Stimulated activated CD8-positive, alpha-beta memory T cell treated with anti-CD3 and anti-CD28 coated beads, Interleukin-12 subunit alpha, Interleukin-12 subunit beta, amount 100 ng/mL, for 24 hours (primary cell): Measurements from ENCODE around the gene PLEKHA6.
"Not testable (repeated sequence)": the region's sequence is repeated elsewhere in the genome, so short reads cannot be mapped to it uniquely, and the experiment has no call there.

Source experiments
- DNase-seq: peaks from one replicate; pipeline ENCODE4 v3.0.0-alpha.2; 2020; ENCODE audit errors: extremely low read depth

Gene PLEKHA6

DNA sequence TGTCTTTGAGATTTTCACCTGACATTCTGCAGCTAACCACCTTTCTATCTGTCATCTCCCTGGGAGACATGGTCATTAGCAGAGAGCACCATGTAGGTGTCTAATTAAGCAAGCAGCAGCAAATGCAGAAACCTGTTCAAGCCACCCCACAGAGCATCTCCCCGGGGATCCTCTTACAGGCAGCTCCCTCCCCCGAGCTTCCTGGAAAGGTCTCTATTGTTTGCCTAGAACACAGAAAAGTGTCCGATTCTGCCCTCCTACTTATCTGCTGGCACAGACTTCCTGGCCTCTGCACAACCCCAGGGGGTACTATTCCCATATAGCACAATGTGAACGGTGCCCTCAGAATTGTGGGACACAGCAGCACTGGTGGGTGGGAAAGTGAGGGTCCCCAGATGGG is 46.1 kb downstream of the PLEKHA6 start:
- no peak for DNase-seq

DNA sequence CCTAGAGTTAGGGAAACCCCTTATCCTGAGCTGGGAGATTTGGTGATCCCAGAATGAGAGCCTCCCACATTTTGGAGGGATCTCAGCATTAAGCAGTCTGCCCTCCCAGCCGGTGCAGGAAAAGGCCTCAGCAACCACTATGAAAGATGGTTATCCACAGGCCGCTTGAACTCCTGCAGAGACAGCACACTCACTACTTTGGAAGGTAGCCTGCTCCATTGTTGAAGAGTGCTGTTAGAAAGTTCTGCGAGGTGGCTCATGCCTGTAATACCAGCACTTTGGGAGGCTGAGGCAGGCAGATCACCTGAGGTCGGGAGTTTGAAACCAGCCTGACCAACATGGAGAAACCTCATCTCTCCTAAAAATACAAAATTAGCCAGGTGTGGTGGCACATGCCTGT is 48.8 kb downstream of the PLEKHA6 start:
- not testable (repeated sequence) for DNase-seq

DNA sequence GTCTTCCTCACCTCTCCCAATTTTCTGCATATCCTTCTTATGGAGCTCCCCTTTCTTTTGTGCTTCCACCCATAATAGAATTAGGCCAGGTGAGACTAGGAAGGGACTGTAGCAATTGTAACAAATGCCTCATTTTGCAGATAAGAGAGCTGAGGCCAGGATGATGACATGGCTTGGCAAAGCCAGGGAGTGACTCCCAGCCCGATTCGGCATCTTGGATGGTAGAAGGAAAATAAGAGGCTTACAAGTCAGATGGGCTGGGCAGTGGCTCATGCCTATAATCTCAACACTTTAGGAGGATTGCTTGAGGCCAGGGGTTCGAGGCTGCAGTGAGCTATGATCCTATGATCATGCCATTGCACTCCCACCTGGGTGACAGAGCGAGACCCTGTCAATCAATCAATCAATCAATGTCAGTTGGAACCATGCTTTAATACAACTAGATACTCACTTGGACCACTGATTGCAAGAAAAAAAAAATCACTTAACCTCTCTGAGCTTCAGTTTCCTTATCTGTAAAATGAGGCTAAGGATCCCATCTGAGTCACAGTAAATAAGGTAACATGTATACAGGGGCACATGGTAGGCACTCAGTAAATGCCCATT is 51.6 kb downstream of the PLEKHA6 start:
- no peak for DNase-seq

DNA sequence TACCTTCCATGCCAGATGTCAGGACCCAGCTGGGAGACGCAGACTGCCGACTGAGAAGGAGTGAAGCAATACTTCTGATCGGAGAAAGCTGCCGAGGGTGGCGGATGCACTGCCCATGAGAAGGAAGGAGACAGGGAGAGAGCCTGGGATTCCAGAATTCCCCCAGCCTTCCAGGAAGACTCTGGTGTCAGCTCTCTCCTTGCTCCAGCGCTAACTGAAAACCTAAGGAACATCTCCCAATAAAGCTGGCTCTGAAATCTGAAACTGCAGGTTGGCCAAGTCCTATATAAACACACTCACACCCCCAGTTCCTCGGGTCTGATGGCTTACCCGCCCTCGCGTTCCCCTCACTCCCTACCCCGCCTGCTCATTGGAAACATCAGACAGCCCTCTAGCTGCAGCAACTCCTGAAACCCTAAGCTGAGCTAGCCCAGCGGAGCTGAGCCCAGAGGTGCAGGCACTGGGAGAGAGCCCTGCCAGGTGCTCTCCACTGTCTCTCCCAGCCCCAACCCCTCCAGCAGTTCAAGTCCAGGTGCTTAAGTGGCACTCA is 52.3 kb downstream of the PLEKHA6 start:
- DNase-seq: no peak

DNA sequence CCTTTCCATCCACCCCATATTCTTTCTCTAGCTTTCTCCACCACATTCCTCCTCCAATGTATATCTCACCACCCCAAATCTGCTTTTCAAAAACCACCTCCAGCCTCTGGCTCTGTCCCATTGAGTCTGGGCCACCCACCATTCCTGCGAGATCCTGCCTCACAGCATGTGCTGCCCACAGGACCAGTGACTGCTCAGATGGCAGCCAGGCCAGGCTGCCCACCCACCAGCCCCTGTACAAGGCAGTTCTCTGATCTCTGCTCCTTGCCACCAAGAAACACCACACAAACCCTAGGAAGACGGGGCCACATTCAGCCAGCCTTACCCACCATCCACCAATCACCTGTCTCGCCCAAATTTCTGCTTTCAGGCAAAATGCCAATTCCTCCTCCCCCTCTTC is 53.7 kb downstream of the PLEKHA6 start:
- DNase-seq: no peak

DNA sequence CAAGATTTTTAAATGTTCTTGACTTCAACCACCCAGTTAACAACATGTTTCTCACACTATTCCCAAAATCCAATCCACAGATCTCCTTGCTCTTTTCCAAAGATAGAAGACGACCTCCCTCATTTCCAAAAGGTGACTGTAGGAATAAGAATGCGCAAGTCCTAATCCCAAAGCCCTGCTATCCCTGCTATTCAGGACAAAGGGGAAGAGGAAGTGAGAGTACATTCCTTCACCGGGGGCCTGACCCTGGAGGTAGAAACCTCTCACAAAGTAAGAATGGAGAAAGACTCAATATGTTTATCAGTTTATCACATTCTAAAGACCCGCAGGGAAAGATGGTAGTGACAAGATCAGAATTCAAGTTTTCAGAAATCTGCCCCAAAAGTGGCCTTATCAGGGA is 55.7 kb downstream of the PLEKHA6 start:
- no peak for DNase-seq

DNA sequence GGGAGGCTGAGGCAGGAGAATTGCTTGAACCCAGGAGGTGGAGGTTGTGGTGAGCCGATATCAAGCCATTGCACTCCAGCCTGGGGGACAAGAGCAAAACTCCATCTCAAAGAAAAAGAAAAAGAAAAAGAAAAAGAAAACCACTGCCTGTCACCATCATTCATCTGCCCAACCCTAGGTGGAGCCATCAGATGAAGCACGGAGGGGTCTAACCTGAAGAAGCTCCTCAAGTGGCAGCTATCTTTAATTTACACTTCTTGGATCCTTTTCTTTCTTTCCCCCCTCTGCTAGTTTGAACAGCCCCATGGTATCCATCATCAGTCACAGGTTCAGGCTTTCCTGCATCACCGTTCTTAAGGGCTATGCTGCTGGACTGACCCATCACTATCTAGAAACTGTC is 57.0 kb downstream of the PLEKHA6 start:
- no peak for DNase-seq

DNA sequence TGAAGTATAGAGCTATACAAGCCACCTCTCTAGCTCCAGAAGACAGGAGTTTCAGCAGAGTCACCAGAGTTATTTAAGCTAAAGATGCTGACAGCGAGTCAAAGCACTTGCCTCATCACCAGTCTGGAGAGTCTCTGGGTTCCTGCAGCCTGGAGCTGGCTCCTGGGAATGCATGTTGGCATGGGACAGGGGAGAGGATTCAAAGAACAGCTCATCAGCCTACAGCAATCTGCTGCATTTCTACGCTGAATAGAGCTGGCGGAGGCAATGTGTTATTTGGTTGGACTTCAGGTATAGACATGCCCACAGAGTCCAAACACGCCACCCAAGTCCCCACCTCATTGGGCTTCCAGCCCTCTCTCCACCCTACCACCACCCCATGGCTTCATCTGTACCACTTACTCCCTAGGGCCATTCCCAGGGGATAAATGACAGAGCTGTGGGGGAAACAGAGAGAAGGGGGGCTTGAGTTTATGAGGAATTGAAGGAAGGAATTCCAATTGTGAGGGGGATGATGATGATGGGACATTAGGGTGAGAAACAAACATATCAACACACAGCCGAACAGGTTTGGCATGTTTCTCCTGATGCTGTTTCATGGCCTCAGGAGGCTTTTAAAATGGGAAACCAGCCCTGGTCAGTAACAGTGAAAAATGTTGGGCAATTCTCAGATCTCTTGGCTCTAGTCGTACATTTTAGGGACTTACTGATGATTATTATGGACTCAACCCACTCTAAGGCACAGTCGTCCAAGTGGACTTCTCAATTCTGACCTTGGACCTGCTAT is 58.4 kb downstream of the PLEKHA6 start:
- no peak for DNase-seq

DNA sequence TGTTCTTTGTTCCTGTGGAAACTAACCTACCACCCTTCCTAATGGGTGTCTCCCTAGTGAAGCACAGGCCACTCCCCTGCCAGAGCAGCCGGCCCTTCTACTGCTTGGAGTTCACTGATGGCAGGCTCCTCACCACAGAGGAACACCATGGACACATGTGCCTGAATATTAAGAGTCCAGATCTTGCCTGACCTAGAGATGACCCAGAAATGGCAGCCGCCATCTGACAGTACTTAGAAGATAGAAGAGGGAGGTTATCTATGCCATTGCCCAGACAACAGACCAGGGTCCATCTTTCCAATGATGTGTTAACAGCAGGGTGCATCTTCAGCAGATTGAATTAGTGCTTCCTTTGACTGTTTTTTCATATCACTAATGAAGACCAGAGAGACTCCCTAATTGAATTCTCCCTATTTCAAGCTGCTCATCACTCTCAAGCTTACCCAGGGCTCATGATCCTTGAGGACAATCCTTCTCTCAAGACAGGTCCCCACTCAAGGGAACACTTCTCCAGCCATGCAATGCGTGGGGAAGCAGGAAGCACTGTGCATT is 59.8 kb downstream of the PLEKHA6 start:
- no peak for DNase-seq

DNA sequence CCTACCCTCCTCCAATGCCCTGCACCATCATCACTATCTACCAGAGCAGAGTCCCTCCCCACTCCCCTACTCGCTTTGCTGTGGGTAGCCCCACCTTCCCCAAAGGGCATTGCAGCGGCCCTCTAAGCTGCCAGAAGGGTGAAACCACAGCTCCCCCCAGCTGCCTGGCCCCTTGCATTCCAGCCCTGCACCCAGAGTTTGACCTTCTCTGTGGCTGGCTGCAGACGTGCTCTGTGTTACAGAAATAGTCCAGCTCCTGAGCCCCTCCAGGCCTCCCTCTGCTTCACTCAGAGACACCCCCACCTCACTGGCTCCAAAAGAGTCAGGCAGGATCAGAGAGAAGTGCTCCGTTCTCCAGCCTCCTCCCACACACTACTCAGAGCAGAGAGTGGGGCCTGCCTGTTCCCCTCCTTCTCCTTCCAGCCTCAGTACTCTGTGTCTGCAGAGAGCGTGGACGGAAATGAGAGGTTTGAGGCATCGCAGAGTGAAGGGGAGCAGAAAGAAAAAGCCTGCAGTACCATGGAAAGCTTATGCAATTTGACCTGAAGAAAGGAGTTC is 63.2 kb downstream of the PLEKHA6 start:
- no peak for DNase-seq

DNA sequence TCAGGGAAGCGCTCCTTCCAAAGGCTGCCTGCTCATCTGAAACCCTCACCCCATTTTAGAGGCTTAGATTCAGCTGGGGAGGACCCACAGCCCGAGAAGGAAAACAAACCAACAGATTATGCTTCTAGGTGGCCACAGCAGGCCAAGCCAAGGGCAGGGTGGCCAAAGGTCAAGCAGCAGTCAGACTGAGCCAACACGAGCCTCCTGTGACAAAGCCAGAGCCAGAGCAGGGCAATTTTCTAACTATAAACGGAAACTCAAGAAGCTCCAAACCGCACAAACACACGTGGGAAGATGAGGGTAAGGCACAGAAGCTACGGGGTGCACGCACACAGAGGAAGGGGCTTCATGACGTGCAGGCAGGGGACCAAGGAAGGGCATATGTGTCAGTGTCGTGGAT is 64.1 kb downstream of the PLEKHA6 start:
- no peak for DNase-seq

DNA sequence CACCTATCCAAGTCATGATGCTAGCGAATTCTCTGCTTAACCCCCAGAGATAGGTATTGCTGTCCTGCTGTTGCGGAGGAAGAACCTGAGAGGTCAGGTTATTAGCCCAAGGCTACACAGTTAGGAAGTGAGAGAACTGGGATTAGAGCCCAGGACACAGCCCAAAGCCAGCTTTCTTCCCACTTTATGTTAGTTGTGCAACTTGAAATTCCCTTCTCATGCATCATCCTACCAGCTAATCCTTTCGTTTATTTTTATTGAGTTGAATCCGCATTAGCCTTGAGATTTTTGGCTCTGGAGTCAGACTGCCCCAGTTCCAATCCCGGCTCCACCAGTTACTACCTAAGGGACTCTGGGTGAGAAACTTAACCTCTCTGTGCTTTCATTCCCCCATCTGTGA is 65.4 kb downstream of the PLEKHA6 start:
- DNase-seq: no peak

DNA sequence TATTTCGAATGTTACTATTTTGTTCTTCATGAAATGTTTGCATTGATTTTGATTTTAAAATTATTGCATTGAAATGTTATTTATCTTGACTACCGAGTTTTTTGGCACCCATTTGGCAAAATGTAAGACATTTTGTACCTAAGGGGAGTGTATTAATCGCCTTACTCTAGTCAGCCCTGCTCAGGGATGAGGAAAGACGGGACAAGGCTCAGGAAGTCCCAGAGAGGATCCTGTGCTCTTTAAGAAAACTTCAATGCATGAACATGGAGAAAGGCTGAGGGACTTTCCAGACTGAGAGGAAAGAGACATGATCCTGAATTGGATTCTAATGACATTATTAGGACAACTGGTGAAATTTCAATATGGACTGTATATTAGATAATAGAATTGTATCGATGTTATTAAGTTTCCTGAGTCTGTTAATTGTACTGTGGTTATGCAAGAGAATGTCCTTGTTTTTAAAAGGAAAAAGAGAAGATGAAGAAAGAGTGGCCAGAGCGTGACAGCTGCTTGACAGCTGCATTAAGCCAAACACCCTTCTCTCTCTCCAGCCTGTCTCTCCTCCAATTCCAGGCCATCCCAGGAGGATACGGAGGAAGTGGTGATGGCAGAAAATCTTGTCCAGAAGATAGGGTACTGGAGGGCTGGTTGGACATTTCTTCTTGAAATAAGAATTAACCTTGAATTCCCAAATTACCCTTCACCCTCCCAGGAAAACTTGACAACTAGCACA is 66.0 kb downstream of the PLEKHA6 start:
- no peak for DNase-seq

DNA sequence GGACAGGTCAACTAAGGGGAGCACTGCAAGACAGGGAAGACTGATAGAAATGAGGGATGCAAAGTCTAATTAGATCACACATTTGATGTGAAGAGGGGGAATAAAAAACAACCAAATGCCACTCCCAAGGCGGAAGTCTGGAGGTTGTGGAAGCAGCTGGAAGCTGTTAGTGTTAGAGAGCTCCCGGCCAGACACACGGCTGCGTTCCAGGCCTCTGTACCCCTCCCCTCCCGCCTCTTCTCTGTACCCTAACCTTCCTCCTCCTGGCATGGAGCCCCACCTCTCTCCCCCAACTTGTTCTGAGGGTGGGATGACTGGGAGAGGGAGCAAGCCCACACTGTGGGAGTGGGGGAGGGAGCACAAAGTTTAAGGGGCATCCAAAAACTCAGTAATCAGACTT is 67.0 kb downstream of the PLEKHA6 start:
- DNase-seq: no peak

DNA sequence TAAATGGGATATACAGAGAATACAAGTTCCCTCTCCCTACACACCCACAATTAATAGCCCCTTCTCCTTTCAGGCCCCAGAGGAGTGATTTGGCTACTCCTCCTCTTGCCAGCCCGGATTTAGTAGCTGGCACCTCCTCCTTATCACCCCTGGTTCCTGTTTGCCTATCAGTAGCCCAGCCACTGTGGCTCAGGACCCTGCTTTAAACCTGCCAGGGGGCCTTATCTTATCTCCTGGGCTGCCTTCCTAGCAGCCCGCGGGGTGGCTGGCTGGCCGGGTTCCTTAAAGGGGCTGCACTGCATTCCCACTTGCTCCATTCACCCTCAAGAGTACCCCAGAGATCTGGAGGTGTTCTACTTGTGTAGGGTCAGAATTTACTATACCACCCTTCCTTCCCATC is 70.4 kb downstream of the PLEKHA6 start:
- DNase-seq: no peak

DNA sequence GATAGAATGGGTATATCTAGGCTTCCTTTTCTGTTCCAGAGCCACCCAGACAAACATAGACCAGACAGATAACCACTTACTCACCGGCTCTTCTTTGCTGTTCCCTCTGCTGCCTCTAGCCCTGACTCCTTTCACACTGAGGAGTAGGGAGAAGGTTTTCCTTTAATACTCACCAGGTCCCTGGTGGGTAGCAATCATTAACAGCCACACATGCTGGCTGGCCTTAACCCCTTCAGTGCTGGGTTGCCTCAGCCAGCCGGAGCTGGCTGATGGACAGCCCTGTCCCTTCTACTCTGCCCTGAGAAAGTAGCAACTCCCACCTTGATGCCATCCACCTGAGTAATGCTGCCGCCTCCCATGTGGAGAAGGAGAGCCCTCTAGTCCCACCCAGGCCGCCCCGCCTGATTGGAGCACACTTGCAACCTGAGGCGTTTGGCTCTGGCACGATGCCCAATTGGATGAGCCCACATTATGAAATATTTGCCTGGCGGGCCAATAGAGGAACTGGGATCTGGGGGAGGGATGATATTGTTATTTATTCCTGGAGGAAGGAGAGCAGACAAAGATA is 71.6 kb downstream of the PLEKHA6 start:
- no peak for DNase-seq

DNA sequence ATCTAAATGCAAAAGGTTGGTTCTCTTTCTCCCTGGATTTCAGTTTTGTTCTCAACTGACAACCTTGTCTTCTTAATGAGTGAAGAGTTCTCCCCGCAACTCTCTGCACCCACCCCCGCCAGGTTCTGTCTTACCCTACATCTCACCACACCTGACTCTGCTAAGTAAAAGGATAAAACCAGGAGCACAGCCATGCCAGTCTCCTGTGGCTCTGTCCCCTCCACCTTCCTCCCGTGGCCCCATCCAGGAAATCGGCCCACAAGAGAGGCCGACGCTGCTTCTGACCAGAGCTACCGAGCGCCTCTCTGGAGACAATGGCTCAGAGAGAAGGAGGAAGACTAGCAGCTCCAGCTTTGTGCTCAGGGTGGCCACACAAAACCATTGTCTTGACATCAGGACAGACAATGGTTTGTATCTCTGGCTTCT is 72.2 kb downstream of the PLEKHA6 start:
- DNase-seq: no peak

DNA sequence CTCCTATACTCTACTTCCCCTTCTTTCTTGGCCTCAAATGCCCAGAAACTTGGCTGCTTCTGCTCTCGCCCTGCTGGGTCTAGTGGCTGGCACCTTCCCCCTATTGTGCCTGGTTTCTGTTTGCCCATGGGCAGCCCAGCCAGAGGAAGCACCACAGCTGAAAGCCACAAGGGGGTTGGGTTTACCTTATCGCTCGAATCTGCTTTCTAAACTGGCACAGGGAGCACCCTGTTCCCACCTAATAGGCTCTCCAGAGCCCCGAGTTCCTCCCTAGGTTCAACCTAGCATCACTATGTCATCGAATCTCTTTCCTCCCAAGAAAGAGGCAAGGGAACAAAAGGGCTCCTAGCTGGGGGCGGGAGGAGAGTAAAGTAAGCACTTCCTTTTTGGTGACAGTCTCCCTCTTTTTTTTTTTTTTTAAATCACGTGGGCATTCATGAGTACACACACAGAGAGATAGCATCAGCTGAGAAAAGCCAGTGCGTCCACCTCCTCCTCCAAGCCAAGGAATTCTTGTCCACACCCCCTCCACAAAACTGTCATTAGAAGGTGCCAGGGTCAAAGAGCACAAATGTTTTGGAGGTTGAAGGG is 72.8 kb downstream of the PLEKHA6 start:
- DNase-seq: no peak

DNA sequence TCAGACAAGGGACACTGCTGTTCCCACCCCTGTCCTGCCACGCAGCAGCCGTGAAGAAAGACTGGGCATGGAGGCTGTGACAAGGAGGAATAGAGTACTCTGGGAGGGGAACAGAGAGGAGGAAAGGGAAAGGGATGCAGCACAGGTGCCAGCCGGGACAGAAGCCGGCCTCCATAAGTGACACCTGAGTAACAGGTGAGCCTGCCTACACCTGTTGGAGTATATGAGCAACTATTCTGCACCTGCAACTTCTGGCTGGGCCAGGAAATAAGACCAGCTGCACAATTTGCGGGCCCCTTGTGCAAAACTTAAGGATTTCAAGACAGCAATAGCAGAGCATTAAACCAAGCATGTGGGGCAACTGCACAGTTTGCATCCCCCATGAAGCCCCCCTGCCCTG is 73.4 kb downstream of the PLEKHA6 start:
- DNase-seq: no peak

DNA sequence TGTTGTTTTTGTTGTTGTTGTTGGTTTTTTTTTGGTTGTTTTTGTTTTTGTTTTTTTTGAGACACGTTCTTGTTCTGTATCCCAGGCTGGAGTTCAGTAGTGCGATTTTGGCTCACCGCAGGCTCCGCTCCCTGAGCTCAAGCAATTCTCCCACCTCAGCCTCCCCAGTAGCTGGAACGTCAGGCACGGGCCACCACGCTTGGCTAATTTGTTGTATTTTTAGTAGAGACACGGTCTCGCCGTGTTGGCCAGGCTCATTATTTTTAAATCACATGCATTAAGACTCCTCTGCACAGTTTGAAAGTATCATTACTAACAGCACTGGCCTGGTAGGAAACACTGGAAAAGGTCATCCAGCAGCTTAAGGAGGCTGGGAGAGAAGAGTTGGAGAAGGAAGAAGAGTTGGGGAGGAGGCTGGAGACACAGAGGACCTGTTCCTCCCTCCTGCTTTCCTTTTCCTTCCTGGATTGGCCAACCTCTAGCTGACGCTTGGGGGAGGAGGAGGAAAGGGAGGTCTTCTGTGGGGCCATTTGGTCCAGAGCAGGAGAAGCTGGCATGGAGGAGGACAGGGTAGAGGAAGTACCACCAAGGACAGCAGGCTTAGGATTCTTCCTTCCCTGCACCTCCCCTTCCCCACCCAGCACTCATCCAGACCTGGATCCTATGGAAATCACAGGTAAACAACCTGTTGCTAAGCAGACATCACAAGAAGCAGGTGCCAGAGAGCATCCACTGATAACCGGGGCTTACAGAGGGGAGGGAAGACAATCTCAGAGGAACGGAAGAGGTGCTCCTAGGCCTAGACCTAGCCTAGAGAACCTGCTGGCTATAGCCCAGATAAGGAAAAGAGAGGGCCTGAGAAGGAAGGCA is 74.1 kb downstream of the PLEKHA6 start:
- no peak for DNase-seq
